Measurements from ENCODE around the gene SLC7A7. TPM values are rescaled to one million over a fixed set of nuclear protein-coding genes. Genes with fewer than 3 reads are reported as not detected.

Gene SLC7A7
- total and polyA plus RNA-seq, 2 of the 13 experiments (the other 11 are each of a cell fraction or from before 2014, with no cell fraction given), result 0.13 to 0.63 TPM

DNA sequence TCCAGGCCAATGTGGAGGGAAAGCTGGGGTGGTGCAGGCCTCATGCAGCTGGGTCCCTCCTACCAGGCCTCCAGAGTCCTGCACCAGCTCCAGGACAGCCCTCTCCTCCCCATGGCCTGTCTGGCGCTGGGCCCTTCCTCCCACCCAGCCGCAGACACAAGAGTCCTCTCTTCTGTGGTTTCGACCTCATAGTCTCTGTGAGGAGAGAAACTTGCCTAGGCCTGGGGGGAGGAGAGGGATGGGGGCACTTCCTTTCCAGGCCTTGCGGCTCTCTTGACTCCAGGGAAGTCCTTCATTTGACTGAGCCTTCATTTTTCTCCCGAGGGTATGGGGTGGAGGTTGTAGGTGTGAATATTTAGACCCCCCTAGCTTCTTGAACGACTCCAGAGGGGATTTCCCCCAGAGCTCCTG, 23.4 kb upstream of the SLC7A7 start (continued):
- no peak for TF ChIP-seq PHF8 (CRISPR knock-in tag; IDR thresholded peaks at IDR 0.05)
- TF ChIP-seq ZNF772 (CRISPR knock-in tag; IDR thresholded peaks at IDR 0.05), result no peak
- no peak for TF ChIP-seq NAIF1 (CRISPR knock-in tag; IDR thresholded peaks at IDR 0.05; ENCODE audit: borderline replicate concordance)
- no peak for TF ChIP-seq PRMT3 (CRISPR knock-in tag; IDR thresholded peaks at IDR 0.05; ENCODE audit: borderline replicate concordance, low read depth)
- no peak for TF ChIP-seq NR2F6 (IDR thresholded peaks at IDR 0.05)
- TF ChIP-seq NR2F6 (CRISPR knock-in tag; IDR thresholded peaks at IDR 0.05), result no peak
- TF ChIP-seq RCOR2 (CRISPR knock-in tag; IDR thresholded peaks at IDR 0.05), result no peak
- no peak for TF ChIP-seq THAP8 (CRISPR knock-in tag; IDR thresholded peaks at IDR 0.05; ENCODE audit: borderline replicate concordance)
- TF ChIP-seq ZNF766 (CRISPR knock-in tag; IDR thresholded peaks at IDR 0.05; ENCODE audit: borderline replicate concordance), result 0 out of 2 replicates have a peak, but pooled peaks have one; percentile 31
- TF ChIP-seq, protein P1, sequence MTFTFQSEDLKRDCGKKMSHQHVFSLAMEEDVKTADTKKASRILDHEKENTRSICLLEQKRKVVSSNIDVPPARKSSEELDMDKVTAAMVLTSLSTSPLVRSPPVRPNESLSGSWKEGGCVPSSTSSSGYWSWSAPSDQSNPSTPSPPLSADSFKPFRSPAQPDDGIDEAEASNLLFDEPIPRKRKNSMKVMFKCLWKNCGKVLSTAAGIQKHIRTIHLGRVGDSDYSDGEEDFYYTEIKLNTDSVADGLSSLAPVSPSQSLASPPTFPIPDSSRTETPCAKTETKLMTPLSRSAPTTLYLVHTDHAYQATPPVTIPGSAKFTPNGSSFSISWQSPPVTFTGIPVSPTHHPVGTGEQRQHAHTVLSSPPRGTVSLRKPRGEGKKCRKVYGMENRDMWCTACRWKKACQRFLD (CRISPR knock-in tag; IDR thresholded peaks at IDR 0.05; ENCODE audit: borderline replicate concordance), result no peak
- no peak for TF ChIP-seq NKX3-1 (CRISPR knock-in tag; IDR thresholded peaks at IDR 0.05)
- TF ChIP-seq SNRNP70 (IDR thresholded peaks at IDR 0.05; ENCODE audit: low read depth, low read length), result no peak
- TF ChIP-seq, protein P2, sequence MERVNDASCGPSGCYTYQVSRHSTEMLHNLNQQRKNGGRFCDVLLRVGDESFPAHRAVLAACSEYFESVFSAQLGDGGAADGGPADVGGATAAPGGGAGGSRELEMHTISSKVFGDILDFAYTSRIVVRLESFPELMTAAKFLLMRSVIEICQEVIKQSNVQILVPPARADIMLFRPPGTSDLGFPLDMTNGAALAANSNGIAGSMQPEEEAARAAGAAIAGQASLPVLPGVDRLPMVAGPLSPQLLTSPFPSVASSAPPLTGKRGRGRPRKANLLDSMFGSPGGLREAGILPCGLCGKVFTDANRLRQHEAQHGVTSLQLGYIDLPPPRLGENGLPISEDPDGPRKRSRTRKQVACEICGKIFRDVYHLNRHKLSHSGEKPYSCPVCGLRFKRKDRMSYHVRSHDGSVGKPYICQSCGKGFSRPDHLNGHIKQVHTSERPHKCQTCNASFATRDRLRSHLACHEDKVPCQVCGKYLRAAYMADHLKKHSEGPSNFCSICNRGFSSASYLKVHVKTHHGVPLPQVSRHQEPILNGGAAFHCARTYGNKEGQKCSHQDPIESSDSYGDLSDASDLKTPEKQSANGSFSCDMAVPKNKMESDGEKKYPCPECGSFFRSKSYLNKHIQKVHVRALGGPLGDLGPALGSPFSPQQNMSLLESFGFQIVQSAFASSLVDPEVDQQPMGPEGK (CRISPR knock-in tag; IDR thresholded peaks at IDR 0.05), result peak; percentile 21; the same call in 1 of the 2 replicates
- TF ChIP-seq, protein P3, sequence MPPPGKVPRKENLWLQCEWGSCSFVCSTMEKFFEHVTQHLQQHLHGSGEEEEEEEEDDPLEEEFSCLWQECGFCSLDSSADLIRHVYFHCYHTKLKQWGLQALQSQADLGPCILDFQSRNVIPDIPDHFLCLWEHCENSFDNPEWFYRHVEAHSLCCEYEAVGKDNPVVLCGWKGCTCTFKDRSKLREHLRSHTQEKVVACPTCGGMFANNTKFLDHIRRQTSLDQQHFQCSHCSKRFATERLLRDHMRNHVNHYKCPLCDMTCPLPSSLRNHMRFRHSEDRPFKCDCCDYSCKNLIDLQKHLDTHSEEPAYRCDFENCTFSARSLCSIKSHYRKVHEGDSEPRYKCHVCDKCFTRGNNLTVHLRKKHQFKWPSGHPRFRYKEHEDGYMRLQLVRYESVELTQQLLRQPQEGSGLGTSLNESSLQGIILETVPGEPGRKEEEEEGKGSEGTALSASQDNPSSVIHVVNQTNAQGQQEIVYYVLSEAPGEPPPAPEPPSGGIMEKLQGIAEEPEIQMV (CRISPR knock-in tag; IDR thresholded peaks at IDR 0.05; ENCODE audit: low read depth), result 0 out of 2 replicates have a peak, but pooled peaks have one; percentile 17
- TF ChIP-seq ZNF678 (CRISPR knock-in tag; IDR thresholded peaks at IDR 0.05), result 0 out of 2 replicates have a peak, but pooled peaks have one; percentile 48
- TF ChIP-seq ZBTB33 (CRISPR knock-in tag; IDR thresholded peaks at IDR 0.05), result peak; percentile 13; the same call in 1 of the 2 replicates
- TF ChIP-seq ZNF354B (CRISPR knock-in tag; IDR thresholded peaks at IDR 0.05), result no peak
- no peak for TF ChIP-seq HBP1 (CRISPR knock-in tag; IDR thresholded peaks at IDR 0.05; ENCODE audit: low read depth)
- no peak for TF ChIP-seq NFE2 (CRISPR knock-in tag; IDR thresholded peaks at IDR 0.05)
- no peak for TF ChIP-seq FOXO1 (CRISPR knock-in tag; IDR thresholded peaks at IDR 0.05)
- no peak for TF ChIP-seq MAX (IDR thresholded peaks at IDR 0.05)
- TF ChIP-seq ATAD3A (CRISPR knock-in tag; IDR thresholded peaks at IDR 0.05), result no peak

All from HepG2 (cell line).